GM21786 (cell line): ENCODE measurements around the gene MOB3B.

Experiments used
- ATAC-seq: cut with Tn5 transposase; IDR thresholded peaks from one replicate; pipeline ENCODE4 v1.9.1; 2021; ENCODE audit not compliant: unreplicated experiment

The MOB3B gene

GRCh38 chr9:27529316-27530278, at the start of gene MOB3B:
Gene MOB3B, minus strand, starts transcription at chr9:27529814. Its CDS starts 74,264 bp downstream, at chr9:27455550.
- peak; percentile 70 for ATAC-seq

GRCh38 chr9:27573634-27574590, 44.3 kb upstream of the MOB3B start:
- ATAC-seq, result peak; percentile 84

GRCh38 chr9:27572918-27573633, 43.5 kb upstream of the MOB3B start, which contains the start of gene C9orf72:
Gene C9orf72, minus strand, starts transcription at chr9:27573481. Its CDS starts 6,361 bp downstream, at chr9:27567120.
- ATAC-seq, result peak; percentile 59

GRCh38 chr9:27572566-27572917, 42.9 kb upstream of the MOB3B start:
- ATAC-seq, result peak; percentile 38

- no peak for ATAC-seq
Measured at GRCh38 chr9:27572061-27572460, 42.4 kb upstream of the MOB3B start.

- no peak for ATAC-seq
Measured at GRCh38 chr9:27571011-27571410, 41.4 kb upstream of the MOB3B start.

- ATAC-seq, result no peak
Measured at GRCh38 chr9:27569406-27569805, 39.8 kb upstream of the MOB3B start.

GRCh38 chr9:27566118-27566517, 36.5 kb upstream of the MOB3B start:
- ATAC-seq, result no peak

- no peak for ATAC-seq
Measured at GRCh38 chr9:27565696-27566095, 36.1 kb upstream of the MOB3B start.

- ATAC-seq, result no peak
Measured at GRCh38 chr9:27564670-27565069, 35.1 kb upstream of the MOB3B start.

GRCh38 chr9:27563738-27564430, 34.3 kb upstream of the MOB3B start:
- ATAC-seq, result no peak

GRCh38 chr9:27561685-27562084, 32.1 kb upstream of the MOB3B start:
- ATAC-seq, result peak; percentile 64

- no peak for ATAC-seq
Measured at GRCh38 chr9:27560457-27560856, 30.8 kb upstream of the MOB3B start.

- ATAC-seq, result no peak
Measured at GRCh38 chr9:27558307-27558706, 28.7 kb upstream of the MOB3B start.

- no peak for ATAC-seq
Measured at GRCh38 chr9:27556470-27556869, 26.9 kb upstream of the MOB3B start.

GRCh38 chr9:27554712-27555111, 25.1 kb upstream of the MOB3B start:
- no peak for ATAC-seq

GRCh38 chr9:27549196-27549755, 19.7 kb upstream of the MOB3B start:
- ATAC-seq, result no peak

GRCh38 chr9:27548055-27548741, 18.6 kb upstream of the MOB3B start:
- no peak for ATAC-seq

- ATAC-seq, result no peak
Measured at GRCh38 chr9:27545471-27545870, 15.9 kb upstream of the MOB3B start.
